22Rv1 (cell line): ENCODE results near the gene DTYMK.

Experiments used
- H3K27ac ChIP-seq: fragments of 450-650 bp; 2 replicates; pipeline ENCODE4 v1.5.1; 2017
- CTCF ChIP-seq: fragments of 450-650 bp; IDR thresholded peaks from 2 replicates; pipeline ENCODE4 v1.5.1; 2017; ENCODE audit warnings: mild to moderate bottlenecking
- ZFX ChIP-seq: fragments of 450-650 bp; IDR thresholded peaks from 2 replicates; pipeline ENCODE4 v1.6.1; 2017; ENCODE audit warnings: antibody characterized with exemption, borderline replicate concordance

Gene DTYMK

GRCh38 chr2:241730671-241731293, 44.2 kb upstream of the DTYMK start:
- TF ChIP-seq ZFX (no peak), CTCF (no peak)
- H3K27ac ChIP-seq: no peak overlapping the region

DNA sequence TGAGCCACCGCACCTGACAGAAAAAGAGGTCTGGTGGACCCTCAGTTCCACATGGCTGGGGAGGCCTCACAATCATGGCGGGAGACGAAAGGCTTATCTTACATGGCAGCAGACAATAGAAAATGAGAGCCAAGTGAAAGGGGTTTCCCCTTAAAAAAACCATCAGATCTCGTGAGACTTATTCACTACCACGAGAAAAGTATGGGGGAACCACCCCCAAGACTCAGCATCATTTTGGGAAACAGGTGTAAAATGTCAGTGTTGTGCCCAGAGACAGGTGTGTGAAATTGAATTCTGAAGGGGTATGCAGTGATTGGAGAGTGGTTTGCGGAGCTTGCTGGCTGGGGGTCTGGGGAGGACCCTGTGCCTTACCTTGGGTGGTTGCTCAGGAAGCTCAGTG, 43.3 kb upstream of the DTYMK start:
- H3K27ac ChIP-seq: no peak overlapping the region
- no peak for TF ChIP-seq ZFX
- no peak for TF ChIP-seq CTCF

- H3K27ac ChIP-seq: no peak overlapping the region
- TF ChIP-seq CTCF (no peak), ZFX (no peak)
Measured at GRCh38 chr2:241728627-241729026, 42.0 kb upstream of the DTYMK start.

DNA sequence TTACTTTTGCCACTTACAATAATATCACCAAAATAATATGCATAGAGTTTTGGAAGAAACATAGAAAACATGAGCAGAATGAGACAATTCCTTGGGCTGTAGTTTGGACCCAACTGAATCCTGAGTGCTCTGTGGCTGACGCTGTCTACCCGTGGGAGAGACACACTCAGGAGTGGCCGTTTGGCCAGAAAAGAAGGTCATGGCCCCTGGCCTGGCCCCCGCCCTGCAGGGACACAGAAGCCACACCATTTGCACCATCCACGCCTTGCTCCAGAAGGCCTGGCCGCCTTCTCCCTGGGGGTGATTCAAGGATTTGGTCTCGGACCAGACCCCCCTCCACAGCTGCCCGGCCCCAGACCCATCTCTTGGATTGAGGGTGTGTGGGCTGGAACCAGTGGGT, 41.4 kb upstream of the DTYMK start:
- H3K27ac ChIP-seq: no peak overlapping the region
- TF ChIP-seq ZFX: no peak
- TF ChIP-seq CTCF: no peak

- H3K27ac ChIP-seq: no peak overlapping the region
Measured at GRCh38 chr2:241726459-241726858, 39.8 kb upstream of the DTYMK start.

GRCh38 chr2:241724975-241725870, 38.6 kb upstream of the DTYMK start:
- TF ChIP-seq CTCF (no peak), ZFX (no peak)
- no peak overlapping the region for H3K27ac ChIP-seq

More at GRCh38 chr2:241726459-241726858, 39.8 kb upstream of the DTYMK start:
- TF ChIP-seq CTCF (no peak), ZFX (no peak)
